ENCODE data around the gene XYLT1. TPM values are rescaled to one million over a fixed set of nuclear protein-coding genes. Genes with fewer than 3 reads are reported as not detected.

Gene XYLT1
- total RNA-seq, 2 donors from 2014 or later = 15.0 to 18.3 TPM

GRCh38 chr16:17515421-17516210 is 44.9 kb upstream of the XYLT1 start:
- H3K4me3 ChIP-seq = no peak overlapping the region
- H3K4me1 ChIP-seq = no peaks in the 10 kb centered on the region
- no peak for TF ChIP-seq CTCF (IDR thresholded peaks at IDR 0.05)
- H3K9me3 ChIP-seq = no peaks in the 10 kb centered on the region
- no peaks in the 10 kb centered on the region for H3K36me3 ChIP-seq
- H3K27ac ChIP-seq = no peak overlapping the region
- intact Hi-C loops (cut with DNase I) = no loop called here
- DNase-seq = no peak
- no peaks in the 10 kb centered on the region for H3K27me3 ChIP-seq
- no peak overlapping the region for H3K9ac ChIP-seq (ENCODE audit: low read depth in 2 of 2, low read length in 2 of 2)

GRCh38 chr16:17512636-17513220 is 42.0 kb upstream of the XYLT1 start:
- Histone ChIP-seq H3K27ac (no peak overlapping the region), H3K4me1 (no peaks in the 10 kb centered on the region), H3K4me3 (no peak overlapping the region), H3K27me3 (no peaks in the 10 kb centered on the region), H3K9ac (ENCODE audit: low read depth in 2 of 2, low read length in 2 of 2) (no peak overlapping the region), H3K9me3 (no peaks in the 10 kb centered on the region), H3K36me3 (no peaks in the 10 kb centered on the region)
- TF ChIP-seq CTCF (IDR thresholded peaks at IDR 0.05) = no peak
- no peak for DNase-seq
- intact Hi-C loops (cut with DNase I) = no loop called here

GRCh38 chr16:17511340-17511739 is 40.6 kb upstream of the XYLT1 start:
- H3K4me3 ChIP-seq = no peak overlapping the region
- intact Hi-C loops (cut with DNase I) = no loop called here
- no peak for DNase-seq
- TF ChIP-seq CTCF (IDR thresholded peaks at IDR 0.05) = no peak
- H3K27me3 ChIP-seq = no peaks in the 10 kb centered on the region
- H3K9ac ChIP-seq (ENCODE audit: low read depth in 2 of 2, low read length in 2 of 2) = no peak overlapping the region
- H3K36me3 ChIP-seq = no peaks in the 10 kb centered on the region
- H3K4me1 ChIP-seq = no peaks in the 10 kb centered on the region
- no peaks in the 10 kb centered on the region for H3K9me3 ChIP-seq
- H3K27ac ChIP-seq = no peak overlapping the region

DNA sequence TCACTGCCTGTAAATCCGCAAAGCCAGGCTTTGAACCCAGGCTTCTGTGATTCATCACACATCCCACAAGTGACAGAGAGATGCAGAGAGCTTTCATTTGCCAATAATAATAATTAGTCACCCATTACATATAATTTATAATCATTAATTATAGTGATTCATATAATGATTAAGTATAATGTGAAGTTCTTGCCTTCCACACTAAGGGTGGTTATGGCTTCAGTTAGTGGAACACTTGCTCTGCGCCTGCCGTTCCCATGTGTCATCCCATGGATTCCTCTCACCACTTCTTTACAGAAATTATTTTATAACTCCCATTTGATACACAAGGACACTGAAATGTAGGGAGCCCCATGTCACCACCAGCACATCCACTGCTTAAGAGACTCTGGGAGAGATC is 39.8 kb upstream of the XYLT1 start:
- Histone ChIP-seq H3K27me3 (no peaks in the 10 kb centered on the region), H3K9ac (ENCODE audit: low read depth in 2 of 2, low read length in 2 of 2) (no peak overlapping the region), H3K9me3 (no peaks in the 10 kb centered on the region), H3K4me3 (no peak overlapping the region), H3K36me3 (no peaks in the 10 kb centered on the region), H3K27ac (no peak overlapping the region), H3K4me1 (no peaks in the 10 kb centered on the region)
- TF ChIP-seq CTCF (IDR thresholded peaks at IDR 0.05) = no peak
- DNase-seq = no peak
- intact Hi-C loops (cut with DNase I) = no loop called here

DNA sequence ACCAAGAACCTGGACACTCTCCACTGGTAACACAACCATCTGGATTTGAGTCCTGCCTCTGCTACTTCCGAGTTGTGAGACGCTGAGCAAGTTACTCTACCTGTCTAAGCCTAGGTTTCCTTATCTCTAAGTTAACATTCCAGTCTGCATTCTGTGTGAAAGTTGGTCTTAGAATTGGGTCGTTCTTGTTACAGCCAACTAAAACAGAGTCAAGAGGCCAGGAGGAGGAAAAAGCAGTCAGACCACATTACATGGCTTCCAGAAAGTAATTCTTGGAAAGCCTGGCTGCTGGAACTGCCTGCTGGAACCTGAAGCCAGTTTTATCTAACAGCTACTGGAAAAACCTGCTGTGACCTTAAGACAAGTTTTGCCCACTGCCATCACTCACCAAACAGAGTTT is 38.4 kb upstream of the XYLT1 start:
- DNase-seq = no peak

More for the DNA sequence above, 38.4 kb upstream of the XYLT1 start:
- Histone ChIP-seq H3K9me3 (no peaks in the 10 kb centered on the region), H3K4me3 (no peak overlapping the region), H3K27ac (no peak overlapping the region), H3K36me3 (no peaks in the 10 kb centered on the region), H3K9ac (ENCODE audit: low read depth in 2 of 2, low read length in 2 of 2) (no peak overlapping the region), H3K4me1 (no peaks in the 10 kb centered on the region), H3K27me3 (no peaks in the 10 kb centered on the region)
- TF ChIP-seq CTCF (IDR thresholded peaks at IDR 0.05) = no peak
- intact Hi-C loops (cut with DNase I) = no loop called here
